ENCODE data around the gene PMIS2.
"Not testable (repeated sequence)": the region's sequence is repeated elsewhere in the genome, so short reads cannot be mapped to it uniquely, and the experiment has no call there.

- not testable (repeated sequence) for TF ChIP-seq POLR2A (IDR thresholded peaks at IDR 0.05; ENCODE audit: borderline replicate concordance, extremely low read depth, insufficient read depth, insufficient read length); EZH2 (IDR thresholded peaks at IDR 0.05); CTCF (IDR thresholded peaks at IDR 0.05 in 2 of 3, conservative IDR thresholded peaks at IDR 0.05 in 1 of 3; ENCODE audit: borderline replicate concordance in 1 of 3, insufficient read depth in 1 of 3, low read depth in 2 of 3, low read length in 2 of 3); ZBTB33 (IDR thresholded peaks at IDR 0.05; ENCODE audit: extremely low read depth, insufficient replicate concordance, low read length); CEBPB (IDR thresholded peaks at IDR 0.05; ENCODE audit: low read depth); ATF3 (IDR thresholded peaks at IDR 0.05); POLR2AphosphoS5 (IDR thresholded peaks at IDR 0.05; ENCODE audit: low read depth, low read length); SP1 (IDR thresholded peaks at IDR 0.05; ENCODE audit: low read depth); ZNF274 (IDR thresholded peaks at IDR 0.05; ENCODE audit: low read depth, low read length)
Measured at GRCh38 chr19:35607170-35607569, 21.2 kb downstream of the PMIS2 start.

Measured in HCT116 (cell line).